Measurements from ENCODE around the gene DSCAML1.

GRCh38 chr11:117444711-117445658 lies 352.0 kb downstream of the DSCAML1 start:
- TF ChIP-seq CTCF (IDR thresholded peaks at IDR 0.05) (no peak), POLR2AphosphoS5 (IDR thresholded peaks at IDR 0.05) (no peak)

Data from upper lobe of left lung (tissue), 4 donors.